Measurements from ENCODE around the gene NADK. TPM values are rescaled to one million over a fixed set of nuclear protein-coding genes. Genes with fewer than 3 reads are reported as not detected.

The NADK gene
- total and polyA plus RNA-seq, 10 of the 15 experiments (the other 5 are each of a cell fraction or from before 2014, with no cell fraction given) = 1.1 to 93.2 (median 46.9) TPM

DNA sequence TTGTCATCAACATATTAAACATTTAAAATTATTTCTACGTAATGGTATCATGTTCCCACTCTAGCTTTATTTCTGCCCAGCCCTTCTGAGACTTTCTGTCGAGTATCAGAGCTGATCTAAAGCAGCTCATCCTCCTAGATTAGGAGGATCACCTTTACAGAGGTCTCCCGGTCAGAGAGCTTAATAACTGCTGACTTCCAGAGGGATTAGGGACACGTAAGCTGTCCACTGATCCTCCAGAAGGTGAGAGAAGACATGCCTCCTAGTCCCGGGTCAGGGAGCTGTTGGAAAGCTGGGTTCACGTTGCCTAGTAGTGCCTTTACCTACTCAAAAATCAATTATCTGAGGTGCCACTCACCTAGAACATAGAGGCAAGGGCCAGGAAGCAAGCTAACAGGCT is 31.2 kb upstream of the NADK start:
- no peak overlapping the region for H3K4me2 ChIP-seq (ENCODE audit: control insufficient read depth, insufficient read depth)
- ChIA-PET POLR2A (interaction anchor here (0.7 to 1.4 kb wide), 3 partner anchors 34 to 73 kb away, joined by 4 to 7 read pairs (median 6); no protein-coding TSS in a partner anchor), CTCF (interaction anchor here (0.6 to 2.4 kb wide), 2 partner anchors 66 to 97 kb away, joined by 3 to 8 read pairs; no protein-coding TSS in a partner anchor), RAD21 (ENCODE audit: unreplicated experiment) (interaction anchor here (0.9 to 1.1 kb wide), 3 partner anchors 18 to 96 kb away, joined by 3 to 4 read pairs (median 3); no protein-coding TSS in a partner anchor), SMC1A (ENCODE audit: uncharacterized antibody, unreplicated experiment) (interaction anchor here (0.6 to 2.5 kb wide), 4 partner anchors 12 to 35 kb away, joined by 3 to 5 read pairs (median 4); no protein-coding TSS in a partner anchor)
- H3K27ac ChIP-seq (ENCODE audit: control insufficient read depth, insufficient read depth) = no peak overlapping the region
- no peak overlapping the region for H2AFZ ChIP-seq (ENCODE audit: control insufficient read depth, low read depth, low read length)
- DNase-seq (ENCODE audit: low read depth, low spot score) = no peak
- no peaks in the 10 kb centered on the region; the same call in 1 of the 2 replicates for H3K79me2 ChIP-seq (ENCODE audit: control insufficient read depth, insufficient read depth, low read length)
- no peaks in the 10 kb centered on the region; the same call in 1 of the 2 replicates for H3K4me1 ChIP-seq (ENCODE audit: control insufficient read depth, insufficient read depth, low read length)
- peaks cover 15 to 26% of the 10 kb centered on the region in 2 experiments; a peak in 3 of 4 replicates for H3K36me3 ChIP-seq (ENCODE audit: control insufficient read depth in 2 of 2, insufficient read depth in 2 of 2, low read length in 1 of 2)
- no peaks in the 10 kb centered on the region for H3K27me3 ChIP-seq (replicated peaks in 1 of 2; ENCODE audit: control insufficient read depth in 2 of 2, insufficient read depth in 2 of 2, low read length in 1 of 2)
- no peak for ATAC-seq
- TF ChIP-seq SP1 (IDR thresholded peaks at IDR 0.05; ENCODE audit: low read depth, low read length) (no peak), NRF1 (conservative IDR thresholded peaks at IDR 0.05; ENCODE audit: low read depth, low read length) (no peak), NR2C2 (IDR thresholded peaks at IDR 0.05; ENCODE audit: borderline replicate concordance, control insufficient read depth, insufficient read length, low read depth) (no peak), MEF2B (IDR thresholded peaks at IDR 0.05; ENCODE audit: partially characterized antibody, poor library complexity, severe bottlenecking) (no peak), ZBTB33 (IDR thresholded peaks at IDR 0.05) (no peak), SIN3A (IDR thresholded peaks at IDR 0.05; ENCODE audit: low read depth, low read length) (no peak), PAX5 (IDR thresholded peaks at IDR 0.05; ENCODE audit: borderline replicate concordance, low read depth, low read length) (no peak), NR2F1 (conservative IDR thresholded peaks at IDR 0.05) (no peak)
- TF ChIP-seq, protein P1, sequence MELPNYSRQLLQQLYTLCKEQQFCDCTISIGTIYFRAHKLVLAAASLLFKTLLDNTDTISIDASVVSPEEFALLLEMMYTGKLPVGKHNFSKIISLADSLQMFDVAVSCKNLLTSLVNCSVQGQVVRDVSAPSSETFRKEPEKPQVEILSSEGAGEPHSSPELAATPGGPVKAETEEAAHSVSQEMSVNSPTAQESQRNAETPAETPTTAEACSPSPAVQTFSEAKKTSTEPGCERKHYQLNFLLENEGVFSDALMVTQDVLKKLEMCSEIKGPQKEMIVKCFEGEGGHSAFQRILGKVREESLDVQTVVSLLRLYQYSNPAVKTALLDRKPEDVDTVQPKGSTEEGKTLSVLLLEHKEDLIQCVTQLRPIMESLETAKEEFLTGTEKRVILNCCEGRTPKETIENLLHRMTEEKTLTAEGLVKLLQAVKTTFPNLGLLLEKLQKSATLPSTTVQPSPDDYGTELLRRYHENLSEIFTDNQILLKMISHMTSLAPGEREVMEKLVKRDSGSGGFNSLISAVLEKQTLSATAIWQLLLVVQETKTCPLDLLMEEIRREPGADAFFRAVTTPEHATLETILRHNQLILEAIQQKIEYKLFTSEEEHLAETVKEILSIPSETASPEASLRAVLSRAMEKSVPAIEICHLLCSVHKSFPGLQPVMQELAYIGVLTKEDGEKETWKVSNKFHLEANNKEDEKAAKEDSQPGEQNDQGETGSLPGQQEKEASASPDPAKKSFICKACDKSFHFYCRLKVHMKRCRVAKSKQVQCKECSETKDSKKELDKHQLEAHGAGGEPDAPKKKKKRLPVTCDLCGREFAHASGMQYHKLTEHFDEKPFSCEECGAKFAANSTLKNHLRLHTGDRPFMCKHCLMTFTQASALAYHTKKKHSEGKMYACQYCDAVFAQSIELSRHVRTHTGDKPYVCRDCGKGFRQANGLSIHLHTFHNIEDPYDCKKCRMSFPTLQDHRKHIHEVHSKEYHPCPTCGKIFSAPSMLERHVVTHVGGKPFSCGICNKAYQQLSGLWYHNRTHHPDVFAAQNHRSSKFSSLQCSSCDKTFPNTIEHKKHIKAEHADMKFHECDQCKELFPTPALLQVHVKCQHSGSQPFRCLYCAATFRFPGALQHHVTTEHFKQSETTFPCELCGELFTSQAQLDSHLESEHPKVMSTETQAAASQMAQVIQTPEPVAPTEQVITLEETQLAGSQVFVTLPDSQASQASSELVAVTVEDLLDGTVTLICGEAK (IDR thresholded peaks at IDR 0.05; ENCODE audit: borderline replicate concordance) = no peak
- in situ Hi-C loops (cut with MboI) (no loop called here), intact Hi-C loops (cut with micrococcal nuclease; ENCODE audit: unreplicated experiment) (no loop called here)
- no peak overlapping the region for H3K9ac ChIP-seq (ENCODE audit: control insufficient read depth, insufficient read depth, low read length)
- H4K20me1 ChIP-seq (ENCODE audit: control insufficient read depth, insufficient read depth) = no peaks in the 10 kb centered on the region
- BruUV-seq (replicated peaks) = no TSS peak
- H3K9me3 ChIP-seq (replicated peaks; ENCODE audit: control insufficient read depth, insufficient read depth, low read length) = no peaks in the 10 kb centered on the region
- no peak for FAIRE-seq
- WGBS (ENCODE audit: insufficient coverage, insufficient replicate concordance, low lambda C conversion rate, missing lambda C conversion rate) = 99% methylated on average over 6 of the region's 6 CpGs
- no peak overlapping the region for H3K4me3 ChIP-seq
